Measurements from ENCODE around the gene PTPRM.

The PTPRM gene

GRCh38 chr18:7600528-7601245 lies 33.6 kb downstream of the PTPRM start:
- no peak for DNase-seq

- no peak for DNase-seq
Measured at GRCh38 chr18:7601246-7601615, 34.1 kb downstream of the PTPRM start.

GRCh38 chr18:7601936-7602335 lies 34.8 kb downstream of the PTPRM start:
- DNase-seq = no peak

GRCh38 chr18:7603259-7604000 lies 36.3 kb downstream of the PTPRM start:
- DNase-seq = no peak

- DNase-seq = no peak
Measured at GRCh38 chr18:7604361-7604760, 37.2 kb downstream of the PTPRM start.

- no peak for DNase-seq
Measured at GRCh38 chr18:7605705-7606104, 38.6 kb downstream of the PTPRM start.

GRCh38 chr18:7607540-7608173 lies 40.5 kb downstream of the PTPRM start:
- no peak for DNase-seq

GRCh38 chr18:7608174-7608550 lies 41.0 kb downstream of the PTPRM start:
- DNase-seq = no peak

- DNase-seq = no peak
Measured at GRCh38 chr18:7608781-7609201, 41.7 kb downstream of the PTPRM start.

- no peak for DNase-seq
Measured at GRCh38 chr18:7609617-7610016, 42.5 kb downstream of the PTPRM start.

- DNase-seq = no peak
Measured at GRCh38 chr18:7614042-7614441, 46.9 kb downstream of the PTPRM start.

GRCh38 chr18:7615840-7616239 lies 48.7 kb downstream of the PTPRM start:
- no peak for DNase-seq

GRCh38 chr18:7616661-7617060 lies 49.5 kb downstream of the PTPRM start:
- DNase-seq = no peak

- DNase-seq = no peak
Measured at GRCh38 chr18:7617738-7618422, 50.8 kb downstream of the PTPRM start.

GRCh38 chr18:7618891-7619442 lies 51.9 kb downstream of the PTPRM start:
- no peak for DNase-seq

- no peak for DNase-seq
Measured at GRCh38 chr18:7619676-7620075, 52.6 kb downstream of the PTPRM start.

- no peak for DNase-seq
Measured at GRCh38 chr18:7622721-7623120, 55.6 kb downstream of the PTPRM start.

GRCh38 chr18:7623681-7624080 lies 56.6 kb downstream of the PTPRM start:
- DNase-seq = no peak

- DNase-seq = no peak
Measured at GRCh38 chr18:7624697-7625096, 57.6 kb downstream of the PTPRM start.

- DNase-seq = no peak
Measured at GRCh38 chr18:7626175-7626921, 59.2 kb downstream of the PTPRM start.

- DNase-seq = no peak
Measured at GRCh38 chr18:7626922-7627440, 59.9 kb downstream of the PTPRM start.

GRCh38 chr18:7629416-7629815 lies 62.3 kb downstream of the PTPRM start:
- no peak for DNase-seq
